SK-N-SH treated with all-trans-retinoic acid at 6 μM for 48 hours (cell line): Measurements from ENCODE around the gene ZBED4.
A peak's percentile ranks its signal among the peaks of the same experiment; 100 is the strongest.

ENCODE experiments used
- ATAC-seq: fragments of 200-7000 bp; cut with Tn5 transposase; 3 replicates; pipeline ENCODE4 v1.9.1; 2020; ENCODE audit warnings: mild to moderate bottlenecking, moderate library complexity
- BACH2 ChIP-seq: fragments of 250-450 bp; sonication (Bioruptor Pico); IDR thresholded peaks from 2 replicates; pipeline ENCODE4 v1.9.0; 2021; ENCODE audit warnings: mild to moderate bottlenecking, borderline replicate concordance
- CSDC2 ChIP-seq: fragments of 250-450 bp; sonication (Bioruptor Pico); IDR thresholded peaks from 2 replicates; pipeline ENCODE4 v1.5.0; 2020; ENCODE audit warnings: mild to moderate bottlenecking, moderate library complexity
- ESRRG ChIP-seq: fragments of 250-450 bp; sonication (Bioruptor Pico); IDR thresholded peaks from 2 replicates; pipeline ENCODE4 v1.6.1; 2021; ENCODE audit warnings: mild to moderate bottlenecking
- GLIS3 ChIP-seq: fragments of 250-450 bp; sonication (Bioruptor Pico); IDR thresholded peaks from 2 replicates; pipeline ENCODE4 v1.5.0; 2020; ENCODE audit warnings: mild to moderate bottlenecking, moderate library complexity
- ISL1 ChIP-seq: fragments of 250-450 bp; sonication (Bioruptor Pico); IDR thresholded peaks from 2 replicates; pipeline ENCODE4 v2.1.2; 2022; ENCODE audit warnings: mild to moderate bottlenecking, moderate library complexity
- RARB ChIP-seq: fragments of 250-450 bp; sonication (Bioruptor Pico); IDR thresholded peaks from 2 replicates; pipeline ENCODE4 v1.8.0; 2021; ENCODE audit warnings: mild to moderate bottlenecking, moderate library complexity
- SNAI2 ChIP-seq: fragments of 250-450 bp; sonication (Bioruptor Pico); IDR thresholded peaks from 2 replicates; pipeline ENCODE4 v1.5.0; 2020; ENCODE audit warnings: mild to moderate bottlenecking, moderate library complexity
- TCF4 ChIP-seq: fragments of 250-450 bp; sonication (Bioruptor Pico); IDR thresholded peaks from 2 replicates; pipeline ENCODE4 v1.8.0; 2021; ENCODE audit warnings: mild to moderate bottlenecking, moderate library complexity, borderline replicate concordance
- TOX ChIP-seq: fragments of 250-450 bp; sonication (Bioruptor Pico); IDR thresholded peaks from 2 replicates; pipeline ENCODE4 v1.8.0; 2021; ENCODE audit warnings: mild to moderate bottlenecking, moderate library complexity, borderline replicate concordance
- ZC3H10 ChIP-seq: fragments of 250-450 bp; sonication (Bioruptor Pico); IDR thresholded peaks from 2 replicates; pipeline ENCODE4 v1.5.1; 2021; ENCODE audit warnings: mild to moderate bottlenecking, moderate library complexity
- ZFP3 ChIP-seq: fragments of 250-450 bp; sonication (Bioruptor Pico); IDR thresholded peaks from 2 replicates; pipeline ENCODE4 v1.5.0; 2020; ENCODE audit warnings: mild to moderate bottlenecking, moderate library complexity
- ZFP30 ChIP-seq: fragments of 450-650 bp; formaldehyde crosslinking; IDR thresholded peaks from 2 replicates; pipeline ENCODE4 v1.5.0; 2022; ENCODE audit warnings: mild to moderate bottlenecking, moderate library complexity
- ZNF70 ChIP-seq: fragments of 450-650 bp; formaldehyde crosslinking; IDR thresholded peaks from 2 replicates; pipeline ENCODE4 v1.5.0; 2020; ENCODE audit warnings: mild to moderate bottlenecking, moderate library complexity
- ZNF8 ChIP-seq: fragments of 450-650 bp; formaldehyde crosslinking; IDR thresholded peaks from 2 replicates; pipeline ENCODE4 v1.5.0; 2020; ENCODE audit warnings: mild to moderate bottlenecking, moderate library complexity
- TF ChIP-seq, protein P1 (sequence below): fragments of 250-450 bp; sonication (Bioruptor Pico); IDR thresholded peaks from 2 replicates; pipeline ENCODE4 v1.8.0; 2020; ENCODE audit warnings: mild to moderate bottlenecking, moderate library complexity, borderline replicate concordance
- TF ChIP-seq, protein P2 (sequence below): fragments of 250-450 bp; sonication (Bioruptor Pico); IDR thresholded peaks from 2 replicates; pipeline ENCODE4 v1.8.0; 2021; ENCODE audit warnings: low read depth, mild to moderate bottlenecking, moderate library complexity, borderline replicate concordance
- TF ChIP-seq, protein P3 (sequence below): fragments of 250-450 bp; sonication (Bioruptor Pico); IDR thresholded peaks from 2 replicates; pipeline ENCODE4 v1.5.1; 2020; ENCODE audit warnings: low read depth, mild to moderate bottlenecking, moderate library complexity
- TF ChIP-seq, protein P4 (sequence below): fragments of 250-450 bp; sonication (Bioruptor Pico); IDR thresholded peaks from 2 replicates; pipeline ENCODE4 v1.5.1; 2021; ENCODE audit warnings: mild to moderate bottlenecking, moderate library complexity
- TF ChIP-seq, protein P5 (sequence below): fragments of 250-450 bp; sonication (Bioruptor Pico); IDR thresholded peaks from 2 replicates; pipeline ENCODE4 v1.5.0; 2020; ENCODE audit warnings: mild to moderate bottlenecking, moderate library complexity

Gene ZBED4

DNA sequence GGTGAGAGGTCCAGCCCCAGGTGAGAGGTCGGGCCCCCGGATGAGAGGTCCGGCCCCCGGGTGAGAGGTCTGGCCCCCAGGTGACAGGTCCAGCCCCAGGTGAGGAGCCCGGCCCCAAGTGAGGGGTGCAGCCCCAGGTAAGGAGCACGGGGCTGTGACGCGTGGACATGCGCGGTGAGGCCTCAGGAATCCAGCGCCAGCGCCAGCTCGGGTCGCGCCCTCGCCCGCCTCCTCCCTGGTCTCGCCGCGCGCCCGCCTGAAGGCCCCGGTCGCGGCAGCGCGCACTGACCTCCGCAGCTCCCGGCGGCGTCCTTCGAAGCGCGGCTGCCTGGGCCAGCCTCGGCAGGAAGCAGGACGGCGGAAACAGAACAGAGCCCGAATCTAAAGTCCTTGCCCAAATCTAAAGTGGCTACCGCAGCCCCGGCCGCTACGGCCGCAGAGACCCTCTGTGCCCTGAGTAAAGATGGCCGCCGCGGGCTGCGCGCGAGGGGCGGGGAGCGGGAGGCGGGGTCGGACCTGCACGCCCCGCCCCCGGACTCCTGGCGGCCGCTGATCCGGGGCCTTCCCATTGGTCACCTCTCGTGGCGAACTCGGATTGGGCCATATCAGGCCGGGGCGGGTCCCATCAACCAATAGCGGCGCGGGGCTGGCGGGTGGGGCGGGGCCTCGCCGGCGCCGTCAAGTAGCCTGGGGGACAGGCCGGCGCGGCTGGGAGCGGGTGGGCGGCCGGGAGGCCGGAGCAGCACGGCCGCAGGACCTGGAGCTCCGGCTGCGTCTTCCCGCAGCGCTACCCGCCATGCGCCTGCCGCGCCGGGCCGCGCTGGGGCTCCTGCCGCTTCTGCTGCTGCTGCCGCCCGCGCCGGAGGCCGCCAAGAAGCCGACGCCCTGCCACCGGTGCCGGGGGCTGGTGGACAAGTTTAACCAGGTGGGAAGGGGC lies 64.6 kb downstream of the ZBED4 start, which contains the start of the genes ALG12 and CRELD2:
TSS of gene ALG12 (minus strand) at position 465 of the 937 bp plus-strand sequence. CDS start 4,673 bp downstream, outside the sequence.
TSS of gene CRELD2 (plus strand) at position 661 of the 937 bp plus-strand sequence. CDS start at position 797, 136 bp downstream.
- TF ChIP-seq CSDC2 (CRISPR knock-in tag): peak; percentile 57; the same call in 1 of the 2 replicates
- 0 out of 2 replicates have a peak, but pooled peaks have one; percentile 49 for TF ChIP-seq ZFP3 (CRISPR knock-in tag)
- TF ChIP-seq ZC3H10 (CRISPR knock-in tag): no peak
- ATAC-seq: peak; percentile 97

DNA sequence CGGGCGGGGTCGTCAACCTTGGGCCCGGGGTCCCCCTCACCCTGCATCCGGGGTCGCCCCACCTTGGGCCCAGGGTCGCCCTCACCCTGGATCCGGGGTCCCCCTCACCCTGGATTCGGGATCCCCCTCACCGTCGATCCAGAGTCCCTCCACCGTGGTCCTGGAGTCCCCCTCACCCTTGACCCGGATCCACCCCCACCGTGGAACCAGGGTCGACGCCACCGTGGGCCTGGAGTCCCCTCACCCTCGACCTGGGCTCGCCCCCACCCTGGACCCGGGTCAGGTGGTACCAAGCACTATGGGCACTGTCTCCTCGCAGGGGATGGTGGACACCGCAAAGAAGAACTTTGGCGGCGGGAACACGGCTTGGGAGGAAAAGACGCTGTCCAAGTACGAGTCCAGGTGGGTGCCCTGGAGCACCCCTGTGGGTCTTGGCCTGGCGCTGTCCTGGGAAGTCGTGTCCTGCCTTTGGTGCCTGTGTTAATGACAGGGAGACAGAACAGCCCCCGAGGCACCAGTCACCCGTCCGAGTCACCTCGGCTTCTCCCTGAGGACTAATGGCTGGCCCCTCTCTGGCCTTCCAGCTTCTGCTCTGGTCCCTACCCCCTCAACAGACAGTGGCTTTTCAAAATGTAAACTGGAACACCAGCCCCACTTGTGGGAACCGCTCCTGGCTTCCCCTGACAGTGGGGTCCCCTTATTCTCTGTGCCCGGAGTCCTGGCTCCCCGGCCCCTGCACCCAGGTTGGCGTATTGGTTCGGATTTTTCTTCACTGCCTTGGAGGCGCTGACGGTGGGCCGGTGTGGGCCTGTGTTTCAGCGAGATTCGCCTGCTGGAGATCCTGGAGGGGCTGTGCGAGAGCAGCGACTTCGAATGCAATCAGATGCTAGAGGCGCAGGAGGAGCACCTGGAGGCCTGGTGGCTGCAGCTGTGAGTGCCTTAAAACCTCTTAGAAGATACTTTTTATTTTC lies 65.6 kb downstream of the ZBED4 start:
- TF ChIP-seq ZNF70 (CRISPR knock-in tag) (no peak), GLIS3 (CRISPR knock-in tag) (no peak), CSDC2 (CRISPR knock-in tag) (no peak), TCF4 (no peak), ZFP30 (CRISPR knock-in tag) (no peak), ZC3H10 (CRISPR knock-in tag) (no peak)
- TF ChIP-seq, protein P1, sequence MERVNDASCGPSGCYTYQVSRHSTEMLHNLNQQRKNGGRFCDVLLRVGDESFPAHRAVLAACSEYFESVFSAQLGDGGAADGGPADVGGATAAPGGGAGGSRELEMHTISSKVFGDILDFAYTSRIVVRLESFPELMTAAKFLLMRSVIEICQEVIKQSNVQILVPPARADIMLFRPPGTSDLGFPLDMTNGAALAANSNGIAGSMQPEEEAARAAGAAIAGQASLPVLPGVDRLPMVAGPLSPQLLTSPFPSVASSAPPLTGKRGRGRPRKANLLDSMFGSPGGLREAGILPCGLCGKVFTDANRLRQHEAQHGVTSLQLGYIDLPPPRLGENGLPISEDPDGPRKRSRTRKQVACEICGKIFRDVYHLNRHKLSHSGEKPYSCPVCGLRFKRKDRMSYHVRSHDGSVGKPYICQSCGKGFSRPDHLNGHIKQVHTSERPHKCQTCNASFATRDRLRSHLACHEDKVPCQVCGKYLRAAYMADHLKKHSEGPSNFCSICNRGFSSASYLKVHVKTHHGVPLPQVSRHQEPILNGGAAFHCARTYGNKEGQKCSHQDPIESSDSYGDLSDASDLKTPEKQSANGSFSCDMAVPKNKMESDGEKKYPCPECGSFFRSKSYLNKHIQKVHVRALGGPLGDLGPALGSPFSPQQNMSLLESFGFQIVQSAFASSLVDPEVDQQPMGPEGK: no peak
- no peak for ATAC-seq

DNA sequence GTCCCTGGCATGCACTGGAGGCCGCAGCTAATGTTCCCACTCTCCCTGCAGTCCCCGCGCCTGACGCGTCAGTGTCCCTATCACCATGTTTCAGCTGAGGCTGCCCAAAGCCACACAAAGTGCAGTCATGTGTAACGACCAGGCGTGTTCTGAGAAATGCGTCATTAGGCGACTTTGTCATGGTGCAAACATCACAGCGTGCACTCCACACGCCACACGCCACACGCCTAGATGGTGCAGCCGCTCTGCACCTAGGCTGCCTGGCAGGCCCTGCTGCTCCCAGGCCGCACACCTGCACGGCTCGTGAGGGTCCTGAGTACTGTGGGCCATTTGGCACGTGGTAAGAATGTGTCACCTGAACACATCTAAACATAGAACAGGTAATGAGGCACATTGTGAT lies 67.2 kb downstream of the ZBED4 start:
- no peak for ATAC-seq
- no peak for TF ChIP-seq TOX (CRISPR knock-in tag)
- TF ChIP-seq ISL1 (CRISPR knock-in tag): no peak
- no peak for TF ChIP-seq GLIS3 (CRISPR knock-in tag)
- TF ChIP-seq ESRRG (CRISPR knock-in tag): no peak
- TF ChIP-seq TCF4: no peak
- TF ChIP-seq, protein P2, sequence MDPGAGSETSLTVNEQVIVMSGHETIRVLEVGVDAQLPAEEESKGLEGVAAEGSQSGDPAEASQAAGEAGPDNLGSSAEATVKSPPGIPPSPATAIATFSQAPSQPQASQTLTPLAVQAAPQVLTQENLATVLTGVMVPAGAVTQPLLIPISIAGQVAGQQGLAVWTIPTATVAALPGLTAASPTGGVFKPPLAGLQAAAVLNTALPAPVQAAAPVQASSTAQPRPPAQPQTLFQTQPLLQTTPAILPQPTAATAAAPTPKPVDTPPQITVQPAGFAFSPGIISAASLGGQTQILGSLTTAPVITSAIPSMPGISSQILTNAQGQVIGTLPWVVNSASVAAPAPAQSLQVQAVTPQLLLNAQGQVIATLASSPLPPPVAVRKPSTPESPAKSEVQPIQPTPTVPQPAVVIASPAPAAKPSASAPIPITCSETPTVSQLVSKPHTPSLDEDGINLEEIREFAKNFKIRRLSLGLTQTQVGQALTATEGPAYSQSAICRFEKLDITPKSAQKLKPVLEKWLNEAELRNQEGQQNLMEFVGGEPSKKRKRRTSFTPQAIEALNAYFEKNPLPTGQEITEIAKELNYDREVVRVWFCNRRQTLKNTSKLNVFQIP: no peak
- no peak for TF ChIP-seq CSDC2 (CRISPR knock-in tag)
- TF ChIP-seq SNAI2 (CRISPR knock-in tag): no peak
- TF ChIP-seq ZNF8 (CRISPR knock-in tag): no peak
- TF ChIP-seq, protein P1: no peak
- TF ChIP-seq RARB: no peak
- TF ChIP-seq, protein P3, sequence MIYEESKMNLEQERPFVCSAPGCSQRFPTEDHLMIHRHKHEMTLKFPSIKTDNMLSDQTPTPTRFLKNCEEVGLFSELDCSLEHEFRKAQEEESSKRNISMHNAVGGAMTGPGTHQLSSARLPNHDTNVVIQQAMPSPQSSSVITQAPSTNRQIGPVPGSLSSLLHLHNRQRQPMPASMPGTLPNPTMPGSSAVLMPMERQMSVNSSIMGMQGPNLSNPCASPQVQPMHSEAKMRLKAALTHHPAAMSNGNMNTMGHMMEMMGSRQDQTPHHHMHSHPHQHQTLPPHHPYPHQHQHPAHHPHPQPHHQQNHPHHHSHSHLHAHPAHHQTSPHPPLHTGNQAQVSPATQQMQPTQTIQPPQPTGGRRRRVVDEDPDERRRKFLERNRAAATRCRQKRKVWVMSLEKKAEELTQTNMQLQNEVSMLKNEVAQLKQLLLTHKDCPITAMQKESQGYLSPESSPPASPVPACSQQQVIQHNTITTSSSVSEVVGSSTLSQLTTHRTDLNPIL (CRISPR knock-in tag): no peak
- TF ChIP-seq BACH2 (CRISPR knock-in tag): no peak
- TF ChIP-seq, protein P4, sequence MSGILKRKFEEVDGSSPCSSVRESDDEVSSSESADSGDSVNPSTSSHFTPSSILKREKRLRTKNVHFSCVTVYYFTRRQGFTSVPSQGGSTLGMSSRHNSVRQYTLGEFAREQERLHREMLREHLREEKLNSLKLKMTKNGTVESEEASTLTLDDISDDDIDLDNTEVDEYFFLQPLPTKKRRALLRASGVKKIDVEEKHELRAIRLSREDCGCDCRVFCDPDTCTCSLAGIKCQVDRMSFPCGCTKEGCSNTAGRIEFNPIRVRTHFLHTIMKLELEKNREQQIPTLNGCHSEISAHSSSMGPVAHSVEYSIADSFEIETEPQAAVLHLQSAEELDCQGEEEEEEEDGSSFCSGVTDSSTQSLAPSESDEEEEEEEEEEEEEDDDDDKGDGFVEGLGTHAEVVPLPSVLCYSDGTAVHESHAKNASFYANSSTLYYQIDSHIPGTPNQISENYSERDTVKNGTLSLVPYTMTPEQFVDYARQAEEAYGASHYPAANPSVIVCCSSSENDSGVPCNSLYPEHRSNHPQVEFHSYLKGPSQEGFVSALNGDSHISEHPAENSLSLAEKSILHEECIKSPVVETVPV: no peak
- TF ChIP-seq, protein P5, sequence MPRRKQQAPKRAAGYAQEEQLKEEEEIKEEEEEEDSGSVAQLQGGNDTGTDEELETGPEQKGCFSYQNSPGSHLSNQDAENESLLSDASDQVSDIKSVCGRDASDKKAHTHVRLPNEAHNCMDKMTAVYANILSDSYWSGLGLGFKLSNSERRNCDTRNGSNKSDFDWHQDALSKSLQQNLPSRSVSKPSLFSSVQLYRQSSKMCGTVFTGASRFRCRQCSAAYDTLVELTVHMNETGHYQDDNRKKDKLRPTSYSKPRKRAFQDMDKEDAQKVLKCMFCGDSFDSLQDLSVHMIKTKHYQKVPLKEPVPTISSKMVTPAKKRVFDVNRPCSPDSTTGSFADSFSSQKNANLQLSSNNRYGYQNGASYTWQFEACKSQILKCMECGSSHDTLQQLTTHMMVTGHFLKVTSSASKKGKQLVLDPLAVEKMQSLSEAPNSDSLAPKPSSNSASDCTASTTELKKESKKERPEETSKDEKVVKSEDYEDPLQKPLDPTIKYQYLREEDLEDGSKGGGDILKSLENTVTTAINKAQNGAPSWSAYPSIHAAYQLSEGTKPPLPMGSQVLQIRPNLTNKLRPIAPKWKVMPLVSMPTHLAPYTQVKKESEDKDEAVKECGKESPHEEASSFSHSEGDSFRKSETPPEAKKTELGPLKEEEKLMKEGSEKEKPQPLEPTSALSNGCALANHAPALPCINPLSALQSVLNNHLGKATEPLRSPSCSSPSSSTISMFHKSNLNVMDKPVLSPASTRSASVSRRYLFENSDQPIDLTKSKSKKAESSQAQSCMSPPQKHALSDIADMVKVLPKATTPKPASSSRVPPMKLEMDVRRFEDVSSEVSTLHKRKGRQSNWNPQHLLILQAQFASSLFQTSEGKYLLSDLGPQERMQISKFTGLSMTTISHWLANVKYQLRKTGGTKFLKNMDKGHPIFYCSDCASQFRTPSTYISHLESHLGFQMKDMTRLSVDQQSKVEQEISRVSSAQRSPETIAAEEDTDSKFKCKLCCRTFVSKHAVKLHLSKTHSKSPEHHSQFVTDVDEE (CRISPR knock-in tag): no peak
- no peak for TF ChIP-seq ZC3H10 (CRISPR knock-in tag)
- no peak for TF ChIP-seq ZFP30 (CRISPR knock-in tag)
